Measurements from ENCODE around the gene PRKG2.

The PRKG2 gene

DNA sequence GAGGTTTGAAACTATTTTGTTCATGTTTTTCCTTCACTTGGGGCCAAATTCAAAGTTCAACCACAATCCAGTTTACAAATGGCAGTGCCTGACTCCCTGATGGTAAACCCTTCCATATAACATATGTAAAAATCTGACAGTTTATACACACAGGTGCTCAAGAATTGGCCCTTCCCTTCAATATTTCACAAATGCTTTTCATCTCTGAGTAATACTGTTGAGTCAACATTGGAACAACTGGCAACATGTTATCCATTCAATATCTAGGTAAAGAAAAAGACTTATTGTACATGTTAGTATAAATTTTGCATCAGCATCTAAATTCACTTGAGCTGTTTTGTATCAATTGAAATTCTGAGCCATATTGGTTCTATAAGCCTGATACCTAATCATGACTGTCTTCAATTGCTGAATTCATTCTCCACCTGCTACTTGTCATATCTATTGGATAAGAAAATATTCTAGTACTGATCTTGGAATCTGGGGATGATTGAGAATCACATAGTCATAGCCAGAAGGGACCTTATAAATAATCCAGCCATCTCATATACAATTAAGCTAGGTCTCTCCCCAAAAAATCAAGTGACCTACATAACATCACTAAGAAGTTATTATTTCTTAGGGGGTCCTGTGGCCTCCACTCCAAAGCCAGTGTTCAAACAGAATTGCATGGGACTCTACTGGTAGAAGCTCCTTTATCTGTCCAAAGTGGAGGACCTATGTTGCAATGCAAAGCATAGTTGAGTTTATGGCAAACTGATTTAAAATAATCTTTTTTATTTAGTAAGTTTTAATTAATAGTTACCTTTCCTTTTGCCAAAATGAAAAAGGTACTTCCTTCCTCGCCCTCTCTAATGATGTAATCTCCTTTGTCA is 61.9 kb downstream of the PRKG2 start:
- H3K4me3 ChIP-seq (ENCODE audit: low read length, poor library complexity, severe bottlenecking), result no peak overlapping the region

DNA sequence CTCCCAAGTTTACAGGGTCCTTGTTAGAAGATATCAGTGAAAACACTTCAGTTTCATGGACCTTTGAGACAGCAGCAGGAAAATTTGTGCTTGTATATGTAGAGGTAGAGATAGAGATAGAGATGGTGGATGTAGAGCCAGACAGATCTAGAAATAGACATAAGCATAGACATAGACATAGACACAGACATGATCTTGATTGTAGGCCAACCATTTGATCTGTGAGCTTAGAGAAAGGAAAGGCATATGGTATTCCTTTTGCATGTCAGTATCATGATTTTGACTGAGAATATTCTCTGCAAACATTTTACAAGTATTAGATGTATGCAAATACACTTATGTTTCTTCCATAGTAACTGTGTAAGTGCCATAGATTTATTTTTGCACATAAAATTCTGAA is 65.0 kb downstream of the PRKG2 start:
- Histone ChIP-seq H3K4me2 (ENCODE audit: low read depth, low read length, poor library complexity, severe bottlenecking) (no peak overlapping the region), H3K9me2 (replicated peaks; ENCODE audit: low read depth, low read length) (no peaks in the 10 kb centered on the region), H3K36me3 (ENCODE audit: insufficient read depth, low read length) (no peaks in the 10 kb centered on the region), H4K20me1 (ENCODE audit: insufficient read depth, low read length, poor library complexity, severe bottlenecking) (no peaks in the 10 kb centered on the region), H3K9ac (ENCODE audit: low read depth, low read length, poor library complexity, severe bottlenecking) (no peak overlapping the region), H3K27me3 (ENCODE audit: insufficient read depth, low read length, poor library complexity, severe bottlenecking) (no peaks in the 10 kb centered on the region), H3K79me2 (ENCODE audit: insufficient read depth, low read length) (no peaks in the 10 kb centered on the region), H3F3A (ENCODE audit: low read depth) (no peaks in the 10 kb centered on the region), H3K4me1 (ENCODE audit: insufficient read depth, low read length, poor library complexity, severe bottlenecking) (no peaks in the 10 kb centered on the region), H2AFZ (ENCODE audit: low read length) (peak overlapping the region; percentile 50; the same call in 1 of the 2 replicates), H3K4me3 (ENCODE audit: low read length, poor library complexity, severe bottlenecking) (no peak overlapping the region), H3K9me3 (ENCODE audit: insufficient read depth, low read depth, low read length) (no peaks in the 10 kb centered on the region)
- TF ChIP-seq, protein P1, sequence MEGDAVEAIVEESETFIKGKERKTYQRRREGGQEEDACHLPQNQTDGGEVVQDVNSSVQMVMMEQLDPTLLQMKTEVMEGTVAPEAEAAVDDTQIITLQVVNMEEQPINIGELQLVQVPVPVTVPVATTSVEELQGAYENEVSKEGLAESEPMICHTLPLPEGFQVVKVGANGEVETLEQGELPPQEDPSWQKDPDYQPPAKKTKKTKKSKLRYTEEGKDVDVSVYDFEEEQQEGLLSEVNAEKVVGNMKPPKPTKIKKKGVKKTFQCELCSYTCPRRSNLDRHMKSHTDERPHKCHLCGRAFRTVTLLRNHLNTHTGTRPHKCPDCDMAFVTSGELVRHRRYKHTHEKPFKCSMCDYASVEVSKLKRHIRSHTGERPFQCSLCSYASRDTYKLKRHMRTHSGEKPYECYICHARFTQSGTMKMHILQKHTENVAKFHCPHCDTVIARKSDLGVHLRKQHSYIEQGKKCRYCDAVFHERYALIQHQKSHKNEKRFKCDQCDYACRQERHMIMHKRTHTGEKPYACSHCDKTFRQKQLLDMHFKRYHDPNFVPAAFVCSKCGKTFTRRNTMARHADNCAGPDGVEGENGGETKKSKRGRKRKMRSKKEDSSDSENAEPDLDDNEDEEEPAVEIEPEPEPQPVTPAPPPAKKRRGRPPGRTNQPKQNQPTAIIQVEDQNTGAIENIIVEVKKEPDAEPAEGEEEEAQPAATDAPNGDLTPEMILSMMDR (conservative IDR thresholded peaks at IDR 0.05; ENCODE audit: low read length), result no peak
- no peak for TF ChIP-seq EZH2phosphoT487 (IDR thresholded peaks at IDR 0.05; ENCODE audit: borderline replicate concordance)

More for the DNA sequence above, 61.9 kb downstream of the PRKG2 start:
- Histone ChIP-seq H3K27me3 (ENCODE audit: insufficient read depth, low read length, poor library complexity, severe bottlenecking) (no peaks in the 10 kb centered on the region), H2AFZ (ENCODE audit: low read length) (no peak overlapping the region), H3K36me3 (ENCODE audit: insufficient read depth, low read length) (no peaks in the 10 kb centered on the region), H3K9me2 (replicated peaks; ENCODE audit: low read depth, low read length) (no peaks in the 10 kb centered on the region), H3K9ac (ENCODE audit: low read depth, low read length, poor library complexity, severe bottlenecking) (no peak overlapping the region), H3K4me2 (ENCODE audit: low read depth, low read length, poor library complexity, severe bottlenecking) (no peak overlapping the region), H3K4me1 (ENCODE audit: insufficient read depth, low read length, poor library complexity, severe bottlenecking) (no peaks in the 10 kb centered on the region), H4K20me1 (ENCODE audit: insufficient read depth, low read length, poor library complexity, severe bottlenecking) (no peaks in the 10 kb centered on the region), H3F3A (ENCODE audit: low read depth) (no peaks in the 10 kb centered on the region), H3K9me3 (ENCODE audit: insufficient read depth, low read depth, low read length) (no peaks in the 10 kb centered on the region), H3K79me2 (ENCODE audit: insufficient read depth, low read length) (no peaks in the 10 kb centered on the region)
- TF ChIP-seq EZH2phosphoT487 (IDR thresholded peaks at IDR 0.05; ENCODE audit: borderline replicate concordance), result no peak
- TF ChIP-seq, protein P1 (conservative IDR thresholded peaks at IDR 0.05; ENCODE audit: low read length), result no peak

DNA sequence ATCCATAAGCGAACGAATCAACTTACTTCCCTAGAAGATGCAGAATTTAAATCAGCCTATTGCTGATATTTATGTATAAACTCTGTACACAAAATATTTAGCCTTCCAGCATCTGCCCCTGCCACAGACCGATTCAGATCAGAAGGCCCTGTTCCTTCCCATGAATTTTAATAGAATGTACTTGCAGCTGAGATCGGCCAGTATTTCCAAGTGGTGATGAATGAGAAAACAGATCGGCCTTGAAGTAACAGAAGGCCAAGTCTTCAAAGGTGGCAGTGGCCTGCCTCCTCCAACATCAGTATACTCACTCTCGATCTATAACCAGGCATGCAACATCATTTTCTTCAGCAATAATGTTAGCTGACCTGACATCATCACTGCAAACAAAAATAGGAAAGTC is 66.4 kb downstream of the PRKG2 start:
- H3K4me1 ChIP-seq (ENCODE audit: insufficient read depth, low read length, poor library complexity, severe bottlenecking), result no peaks in the 10 kb centered on the region
- H4K20me1 ChIP-seq (ENCODE audit: insufficient read depth, low read length, poor library complexity, severe bottlenecking), result no peaks in the 10 kb centered on the region
- H3K4me2 ChIP-seq (ENCODE audit: low read depth, low read length, poor library complexity, severe bottlenecking), result no peak overlapping the region
- no peaks in the 10 kb centered on the region for H3F3A ChIP-seq (ENCODE audit: low read depth)
- H2AFZ ChIP-seq (ENCODE audit: low read length), result 0 out of 2 replicates have a peak overlapping the region, but pooled peaks have one; percentile 10
- H3K9me3 ChIP-seq (ENCODE audit: insufficient read depth, low read depth, low read length), result no peaks in the 10 kb centered on the region
- H3K27me3 ChIP-seq (ENCODE audit: insufficient read depth, low read length, poor library complexity, severe bottlenecking), result no peaks in the 10 kb centered on the region
- H3K79me2 ChIP-seq (ENCODE audit: insufficient read depth, low read length), result no peaks in the 10 kb centered on the region
- no peaks in the 10 kb centered on the region for H3K36me3 ChIP-seq (ENCODE audit: insufficient read depth, low read length)
- no peaks in the 10 kb centered on the region for H3K9me2 ChIP-seq (replicated peaks; ENCODE audit: low read depth, low read length)
- no peak overlapping the region for H3K4me3 ChIP-seq (ENCODE audit: low read length, poor library complexity, severe bottlenecking)
- TF ChIP-seq EZH2phosphoT487 (IDR thresholded peaks at IDR 0.05; ENCODE audit: borderline replicate concordance), result no peak
- TF ChIP-seq, protein P1 (conservative IDR thresholded peaks at IDR 0.05; ENCODE audit: low read length), result no peak
- H3K9ac ChIP-seq (ENCODE audit: low read depth, low read length, poor library complexity, severe bottlenecking), result no peak overlapping the region

Data from Loucy (cell line).